CD4-positive, alpha-beta T cell (primary cell): ENCODE results near the gene CABP4. TPM values are rescaled to one million over a fixed set of nuclear protein-coding genes. Genes with fewer than 3 reads are reported as not detected.
A peak's percentile ranks its signal among the peaks of the same experiment; 100 is the strongest.

ENCODE experiments used
- ATAC-seq: fragments of 200-7000 bp; cut with Tn5 transposase; one replicate; pipeline ENCODE4 v1.10.0; 2022; ENCODE audit warnings: mild to moderate bottlenecking; ENCODE audit not compliant: poor library complexity
- CTCF ChIA-PET: fragments of 350-600 bp; sonication (Branson Sonifier 250); formaldehyde crosslinking; loops from one replicate; lab custom pipeline; 2021; ENCODE audit warnings: antibody characterized with exemption, inconsistent platforms; lab: Charles Lee
- POLR2A ChIA-PET: fragments of 350-600 bp; sonication (Branson Sonifier 250); formaldehyde crosslinking; loops from one replicate; lab custom pipeline; 2021; ENCODE audit warnings: antibody characterized with exemption, inconsistent platforms; lab: Charles Lee
- DNase-seq, 14 experiments: peaks; one replicate each; pipeline ENCODE4 v3.0.0-alpha.2; 2013 to 2020; ENCODE audit warnings: mixed read lengths in 2 of 14
- H3K27ac ChIP-seq, 2 donors: one replicate each; pipeline versions ENCODE4 v1.5.1 to v1.7.0; 2013; ENCODE audit warnings: low read length in 2 of 2, low read depth in 1 of 2, mild to moderate bottlenecking in 1 of 2
- H3K27me3 ChIP-seq, 2 experiments: 1 replicate in 1 of 2; 2 replicates in 1 of 2; pipeline versions ENCODE4 v1.6.1 to v1.7.0; 2013; ENCODE audit warnings: low read length in 2 of 2, control low read depth in 1 of 2, mild to moderate bottlenecking in 1 of 2, moderate library complexity in 1 of 2; ENCODE audit not compliant: insufficient read depth in 2 of 2, control insufficient read depth in 1 of 2
- H3K36me3 ChIP-seq: one replicate; pipeline ENCODE4 v1.6.1; 2013; ENCODE audit warnings: low read length, control low read depth; ENCODE audit not compliant: insufficient read depth
- H3K4me1 ChIP-seq: one replicate; pipeline ENCODE4 v1.6.1; 2013; ENCODE audit warnings: low read length, control low read depth; ENCODE audit not compliant: insufficient read depth
- H3K4me3 ChIP-seq: one replicate; pipeline ENCODE4 v1.5.1; 2013; ENCODE audit warnings: mild to moderate bottlenecking, low read length, moderate library complexity
- H3K9me3 ChIP-seq, 2 experiments: 1 replicate in 1 of 2; 2 replicates in 1 of 2; pipeline versions ENCODE4 v1.6.1 to v1.7.0; 2013; ENCODE audit warnings: low read length in 2 of 2, mild to moderate bottlenecking in 2 of 2, control low read depth in 1 of 2, moderate library complexity in 1 of 2; ENCODE audit not compliant: control insufficient read depth in 1 of 2, insufficient read depth in 1 of 2
- H3K27ac Mint-ChIP-seq: one replicate; pipeline ENCODE4 v1.8.0; 2020; ENCODE audit warnings: mixed read lengths
- H3K27me3 Mint-ChIP-seq: one replicate; pipeline ENCODE4 v1.8.0; 2021; ENCODE audit warnings: mixed read lengths
- H3K36me3 Mint-ChIP-seq: one replicate; pipeline ENCODE4 v1.8.0; 2021; ENCODE audit warnings: low read depth, mixed read lengths
- H3K4me1 Mint-ChIP-seq: one replicate; pipeline ENCODE4 v1.8.0; 2021; ENCODE audit warnings: low read depth, mixed read lengths
- H3K4me3 Mint-ChIP-seq: one replicate; pipeline ENCODE4 v1.8.0; 2020; ENCODE audit warnings: mild to moderate bottlenecking, mixed read lengths
- H3K9me3 Mint-ChIP-seq: one replicate; pipeline ENCODE4 v1.8.0; 2020; ENCODE audit warnings: mixed read lengths
- intact Hi-C, 2 experiments: fragments of 100-400 bp; cut with DNase I in 1 of 2; cut with micrococcal nuclease in 1 of 2; formaldehyde crosslinking; loops; one replicate each; pipeline versions ENCODE4 v1.15.1 to v1.9.0; 2023 to 2025; cut with DNase I, micrococcal nuclease
- total RNA-seq, 174 experiments: library from RNA in 2 of 174; stranded (reverse) in 2 of 174; gene quantifications; one replicate each; pipeline ENCODE4 v1.2.3 and lab custom pipeline; 2021 to 2026
- TF ChIP-seq, protein P1 (sequence below): fragments of 200-600 bp; IDR thresholded peaks from one replicate; pipeline ENCODE4 v1.8.0; 2022; ENCODE audit warnings: antibody characterized with exemption, mild to moderate bottlenecking

Gene CABP4
- total RNA-seq, 2 experiments from 2014 or later: 7.5 to 8.5 TPM

DNA sequence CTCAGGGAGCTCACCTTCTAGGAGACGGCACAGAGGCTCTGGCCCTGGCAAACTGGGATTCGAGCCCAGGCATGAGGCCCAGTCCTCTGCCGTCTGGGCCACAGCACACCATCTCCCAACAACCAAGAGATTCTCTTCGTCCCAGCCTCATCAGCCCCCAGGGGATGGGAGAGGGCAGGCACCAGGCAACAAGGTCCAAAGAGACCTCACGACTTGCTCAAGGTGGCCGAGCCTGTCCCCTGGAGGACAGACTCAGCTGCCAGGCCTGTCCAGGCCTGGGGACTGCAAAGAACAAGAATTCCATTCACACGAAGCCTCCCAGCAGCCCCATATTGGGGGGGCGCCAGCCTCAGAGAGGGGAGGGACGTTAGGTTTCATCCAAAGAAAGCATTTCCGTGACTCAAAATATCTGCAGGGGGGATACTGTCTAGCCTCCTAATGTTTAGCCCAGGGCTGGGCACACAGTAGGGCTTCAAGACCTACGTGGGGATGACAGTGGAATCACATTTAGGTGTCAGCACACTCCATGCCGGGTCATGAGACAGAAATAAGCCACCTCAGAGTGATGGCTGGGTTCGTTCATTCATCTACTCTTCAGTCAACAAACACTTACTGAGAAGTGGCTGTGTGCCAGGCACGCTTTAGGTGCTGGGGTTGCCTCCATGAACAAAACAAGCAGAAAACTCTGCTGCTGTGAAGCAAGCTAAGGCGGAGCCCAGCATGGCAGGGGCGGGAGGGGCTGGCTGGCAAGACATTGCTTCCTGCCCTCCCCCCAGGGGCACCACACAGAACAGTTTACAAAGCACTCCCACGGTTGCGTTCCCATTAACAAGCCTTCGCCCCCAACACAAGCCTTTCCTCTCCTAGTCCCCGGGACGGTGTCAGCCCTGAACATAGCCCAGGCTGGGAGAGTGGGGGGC, 38.5 kb upstream of the CABP4 start:
- no peaks in the 10 kb centered on the region for H3K9me3 ChIP-seq
- H3K9me3 Mint-ChIP-seq: no peaks in the 10 kb centered on the region
- peak; percentile 71 to 94 (median 88) for DNase-seq
- H3K27me3 Mint-ChIP-seq: no peaks in the 10 kb centered on the region
- no peaks in the 10 kb centered on the region for H3K27me3 ChIP-seq
- peak overlapping the region; percentile 93 for H3K4me3 Mint-ChIP-seq
- H3K4me3 ChIP-seq: peak overlapping the region; percentile 35
- peaks cover 4% of the 10 kb centered on the region for H3K36me3 Mint-ChIP-seq
- peak; percentile 67 for ATAC-seq
- no peaks in the 10 kb centered on the region for H3K36me3 ChIP-seq
- peaks cover 74% of the 10 kb centered on the region for H3K4me1 Mint-ChIP-seq
- ChIA-PET POLR2A (interaction anchor here (0.6 to 12.5 kb wide), 20 partner anchors 9 to 177 kb away, joined by 3 to 411 read pairs (median 5); partner anchors contain the start of genes AIP, GSTP1, PPP1CA and PTPRCAP), CTCF (interaction anchor here (1.3 to 6.0 kb wide), 4 partner anchors 8 to 53 kb away, joined by 3 to 46 read pairs (median 4); partner anchors contain the start of genes PPP1CA and TBC1D10C)
- TF ChIP-seq, protein P1, sequence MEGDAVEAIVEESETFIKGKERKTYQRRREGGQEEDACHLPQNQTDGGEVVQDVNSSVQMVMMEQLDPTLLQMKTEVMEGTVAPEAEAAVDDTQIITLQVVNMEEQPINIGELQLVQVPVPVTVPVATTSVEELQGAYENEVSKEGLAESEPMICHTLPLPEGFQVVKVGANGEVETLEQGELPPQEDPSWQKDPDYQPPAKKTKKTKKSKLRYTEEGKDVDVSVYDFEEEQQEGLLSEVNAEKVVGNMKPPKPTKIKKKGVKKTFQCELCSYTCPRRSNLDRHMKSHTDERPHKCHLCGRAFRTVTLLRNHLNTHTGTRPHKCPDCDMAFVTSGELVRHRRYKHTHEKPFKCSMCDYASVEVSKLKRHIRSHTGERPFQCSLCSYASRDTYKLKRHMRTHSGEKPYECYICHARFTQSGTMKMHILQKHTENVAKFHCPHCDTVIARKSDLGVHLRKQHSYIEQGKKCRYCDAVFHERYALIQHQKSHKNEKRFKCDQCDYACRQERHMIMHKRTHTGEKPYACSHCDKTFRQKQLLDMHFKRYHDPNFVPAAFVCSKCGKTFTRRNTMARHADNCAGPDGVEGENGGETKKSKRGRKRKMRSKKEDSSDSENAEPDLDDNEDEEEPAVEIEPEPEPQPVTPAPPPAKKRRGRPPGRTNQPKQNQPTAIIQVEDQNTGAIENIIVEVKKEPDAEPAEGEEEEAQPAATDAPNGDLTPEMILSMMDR: no peak
- peak overlapping the region; percentile 94 for H3K27ac Mint-ChIP-seq
- peaks cover 91% of the 10 kb centered on the region for H3K4me1 ChIP-seq
- intact Hi-C loops: loop anchor here in 1 of 2 experiments (1.0 to 5.0 kb wide), 4 partner anchors 13 to 91 kb away; partner anchors contain the start of genes AIP, CDK2AP2, PITPNM1 and TMEM134
- peak overlapping the region; percentile 78 to 79 for H3K27ac ChIP-seq

DNA sequence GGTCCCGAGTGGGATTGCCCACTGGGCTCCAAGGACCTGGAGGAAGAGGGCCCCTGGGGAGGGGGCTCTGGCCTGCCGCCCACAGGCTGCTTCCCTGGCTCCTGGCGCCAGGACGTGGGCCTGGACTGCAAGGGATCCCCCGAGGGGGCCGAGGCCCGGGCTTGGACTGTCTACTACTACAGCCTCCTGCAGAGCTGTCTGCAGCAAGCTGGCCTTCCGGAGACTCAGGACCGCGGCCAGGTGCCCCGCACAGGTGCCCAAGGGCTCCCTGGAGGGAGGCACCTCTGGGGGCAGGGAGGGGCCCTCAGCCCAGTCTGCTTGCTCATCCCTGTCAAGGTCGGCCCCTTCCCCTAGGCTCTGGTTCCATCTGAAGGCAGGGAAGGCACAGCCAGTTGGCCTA, 37.7 kb upstream of the CABP4 start:
- Histone ChIP-seq H3K9me3 (no peaks in the 10 kb centered on the region), H3K4me3 (peak overlapping the region; percentile 35), H3K27me3 (no peaks in the 10 kb centered on the region), H3K27ac (peak overlapping the region; percentile 78 to 79), H3K36me3 (no peaks in the 10 kb centered on the region), H3K4me1 (peaks cover 85% of the 10 kb centered on the region)
- ATAC-seq: no peak
- TF ChIP-seq, protein P1: no peak
- H3K4me1 Mint-ChIP-seq: peaks cover 67% of the 10 kb centered on the region
- H3K27me3 Mint-ChIP-seq: no peaks in the 10 kb centered on the region
- peak in 2 of 14 experiments; percentile 13 to 35 for DNase-seq
- peak overlapping the region; percentile 65 for H3K4me3 Mint-ChIP-seq
- intact Hi-C loops: loop anchor here in 1 of 2 experiments (1.0 to 5.0 kb wide), 4 partner anchors 14 to 90 kb away; partner anchors contain the start of genes AIP, CDK2AP2, PITPNM1 and TMEM134
- ChIA-PET CTCF (interaction anchor here (1.3 to 6.0 kb wide), 4 partner anchors 9 to 52 kb away, joined by 3 to 46 read pairs (median 4); partner anchors contain the start of genes PPP1CA and TBC1D10C), POLR2A (interaction anchor here (0.7 to 12.5 kb wide), 18 partner anchors 9 to 178 kb away, joined by 3 to 411 read pairs (median 5); partner anchors contain the start of genes AIP, CDK2AP2, GSTP1 and PPP1CA)
- H3K9me3 Mint-ChIP-seq: no peaks in the 10 kb centered on the region
- peak overlapping the region; percentile 94 for H3K27ac Mint-ChIP-seq
- H3K36me3 Mint-ChIP-seq: peaks cover 4% of the 10 kb centered on the region
